SKM-1 treated with dmso at 0.1 percent for 144 hours (cell line): ENCODE data around the gene KCNN3.
A peak's percentile ranks its signal among the peaks of the same experiment; 100 is the strongest.

ENCODE experiments used
- DNase-seq: peaks from one replicate; lab custom pipeline; 2025; ENCODE audit not compliant: unreplicated experiment; lab: John Stamatoyannopoulos, UW

The KCNN3 gene

DNA sequence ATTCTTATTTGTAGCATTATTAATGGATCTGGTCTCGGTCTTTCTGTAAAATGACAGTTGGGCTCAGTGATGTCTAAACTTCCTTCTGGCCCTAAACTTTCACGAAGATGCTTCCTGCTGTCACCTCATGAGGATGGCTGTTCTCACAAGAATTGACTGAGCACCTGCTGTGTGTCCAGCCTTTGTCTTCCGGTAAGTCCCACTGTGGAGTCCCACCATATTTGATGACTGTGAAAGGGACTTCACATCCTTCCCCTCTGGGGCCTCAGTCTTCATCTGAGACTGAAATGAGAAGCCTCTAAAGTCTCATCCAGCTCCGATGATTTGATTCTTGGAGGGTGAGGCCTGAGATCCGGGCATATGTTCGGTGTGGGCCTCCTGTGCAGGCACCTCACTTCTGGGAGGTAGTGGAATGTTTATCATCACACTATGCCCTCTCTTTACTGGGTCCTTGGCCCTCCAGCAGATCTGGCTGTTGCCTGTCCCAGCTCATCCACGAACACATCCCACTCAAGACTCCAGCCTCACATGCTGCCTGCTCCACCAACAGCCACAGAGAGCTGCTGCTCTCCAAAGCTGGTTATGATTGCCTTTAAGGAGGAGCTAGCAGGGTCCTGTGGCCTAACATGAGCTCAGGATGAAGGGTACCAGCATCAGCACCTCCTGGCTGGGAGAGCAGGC is 95.8 kb downstream of the KCNN3 start:
- no peak for DNase-seq

DNA sequence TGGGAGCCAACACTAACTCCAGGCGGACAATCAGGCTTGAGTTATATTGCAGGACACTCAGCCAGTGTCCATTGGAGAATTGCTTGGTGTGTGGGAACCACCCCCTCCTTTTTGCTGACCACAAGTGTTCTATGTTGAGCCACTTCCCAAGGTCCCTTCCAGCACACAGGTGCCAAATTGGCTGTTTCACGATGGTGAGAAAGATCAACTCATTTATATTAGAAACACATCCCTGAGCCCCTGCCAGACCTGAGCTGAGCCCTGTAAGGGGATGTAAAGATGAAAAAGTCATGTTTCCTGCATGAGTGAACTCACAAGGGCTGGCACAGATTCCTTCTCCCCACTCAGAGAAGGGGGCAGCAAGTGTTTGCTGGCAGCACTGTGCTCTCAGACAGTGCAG is 96.5 kb downstream of the KCNN3 start:
- DNase-seq: no peak

GRCh38 chr1:154772606-154773506 is 97.2 kb downstream of the KCNN3 start:
- DNase-seq: no peak

DNA sequence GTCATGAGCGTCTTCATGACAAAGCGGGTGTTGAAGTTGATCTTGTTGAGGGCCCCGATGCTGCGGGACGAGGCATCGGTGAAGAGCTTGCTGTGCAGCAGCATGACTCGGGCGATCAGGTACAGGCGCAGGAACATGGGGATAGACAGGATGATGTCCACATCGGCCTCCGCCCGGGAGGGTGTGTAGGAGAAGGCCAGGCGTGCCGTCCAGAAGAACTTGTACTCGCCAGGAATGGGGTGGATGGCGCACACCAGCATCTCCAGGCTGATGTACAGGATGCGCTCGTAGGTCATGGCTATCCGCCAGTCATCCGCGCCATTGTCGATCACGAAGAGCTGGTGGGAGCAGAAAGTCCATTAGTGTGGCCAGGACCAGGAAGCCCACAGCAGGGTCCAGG is 98.0 kb downstream of the KCNN3 start:
- no peak for DNase-seq

- DNase-seq: no peak
Observed at GRCh38 chr1:154770897-154771594, 99.0 kb downstream of the KCNN3 start.

GRCh38 chr1:154769193-154769895 is 100.7 kb downstream of the KCNN3 start:
- no peak for DNase-seq

DNA sequence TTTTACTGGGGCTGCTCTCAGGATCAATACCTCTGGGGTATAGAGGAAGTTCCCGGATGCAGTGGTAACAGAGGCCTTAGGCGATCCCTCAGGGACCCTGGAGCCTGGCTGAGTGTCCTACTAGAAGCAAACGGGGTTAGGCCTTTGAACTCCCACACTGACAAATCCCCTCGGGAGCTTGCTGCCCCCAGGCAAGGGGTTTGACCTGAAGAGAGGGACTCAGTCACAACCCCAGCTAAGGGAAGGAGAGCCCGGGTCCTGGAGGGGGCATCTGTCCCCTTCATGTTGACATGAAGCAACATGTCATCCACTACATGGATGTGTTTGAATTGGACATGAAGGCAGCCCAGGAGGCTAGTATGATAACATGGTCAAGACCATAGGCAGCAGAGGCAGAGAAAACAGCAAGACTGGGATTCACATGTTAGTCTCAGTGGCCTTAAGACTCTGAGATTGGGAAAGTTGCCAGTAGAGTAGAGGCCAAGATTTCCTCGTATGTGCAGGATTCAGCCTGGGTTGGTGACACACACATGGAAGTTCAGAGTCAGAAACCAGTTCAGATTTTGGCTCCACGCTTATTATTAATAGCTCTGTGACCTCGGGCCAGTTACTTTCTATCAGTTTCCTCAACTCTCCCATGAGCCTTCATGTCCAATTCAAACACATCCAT is 101.5 kb downstream of the KCNN3 start:
- DNase-seq: no peak

GRCh38 chr1:154767315-154768240 is 102.5 kb downstream of the KCNN3 start:
- DNase-seq: no peak

DNA sequence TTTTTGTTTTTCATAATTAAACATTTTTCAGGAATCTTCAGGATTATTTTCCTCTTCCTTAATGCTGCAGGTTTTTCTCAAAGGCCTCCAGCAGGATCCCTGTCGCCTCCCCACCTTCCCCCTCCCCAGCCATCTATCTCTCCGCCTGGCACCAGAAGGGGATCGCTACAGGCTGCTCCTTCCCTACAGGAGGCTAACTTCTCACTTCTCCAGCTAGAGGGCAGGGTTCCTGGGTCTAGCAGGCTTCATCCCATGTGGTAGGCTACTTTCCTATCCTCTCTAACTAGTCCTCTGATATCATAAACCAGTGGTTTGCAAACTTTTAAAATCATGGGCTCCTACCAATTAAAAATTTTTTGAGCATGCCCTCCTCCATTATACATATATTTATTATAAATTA is 104.1 kb downstream of the KCNN3 start:
- DNase-seq: peak; percentile 75

GRCh38 chr1:154764773-154765172 is 105.3 kb downstream of the KCNN3 start:
- DNase-seq: no peak

DNA sequence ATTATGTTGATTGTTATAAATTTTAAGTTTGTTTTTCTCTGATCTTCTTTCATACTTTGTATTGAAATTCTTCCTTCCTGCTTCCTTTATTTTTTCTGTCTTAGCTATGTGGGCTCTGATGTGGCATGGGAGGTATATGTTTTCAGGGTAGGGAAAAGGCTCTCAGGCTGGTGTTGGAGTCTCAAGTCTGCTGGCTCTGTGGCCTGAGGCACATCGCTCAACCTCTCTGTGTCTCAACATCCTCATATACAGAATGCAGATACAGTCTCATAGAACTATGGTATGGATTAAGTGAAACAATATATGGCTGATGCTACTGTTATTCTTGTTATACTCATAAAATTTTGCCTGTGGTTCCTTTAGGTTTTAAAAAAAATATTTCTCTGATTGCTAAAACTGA is 105.9 kb downstream of the KCNN3 start:
- DNase-seq: no peak

DNA sequence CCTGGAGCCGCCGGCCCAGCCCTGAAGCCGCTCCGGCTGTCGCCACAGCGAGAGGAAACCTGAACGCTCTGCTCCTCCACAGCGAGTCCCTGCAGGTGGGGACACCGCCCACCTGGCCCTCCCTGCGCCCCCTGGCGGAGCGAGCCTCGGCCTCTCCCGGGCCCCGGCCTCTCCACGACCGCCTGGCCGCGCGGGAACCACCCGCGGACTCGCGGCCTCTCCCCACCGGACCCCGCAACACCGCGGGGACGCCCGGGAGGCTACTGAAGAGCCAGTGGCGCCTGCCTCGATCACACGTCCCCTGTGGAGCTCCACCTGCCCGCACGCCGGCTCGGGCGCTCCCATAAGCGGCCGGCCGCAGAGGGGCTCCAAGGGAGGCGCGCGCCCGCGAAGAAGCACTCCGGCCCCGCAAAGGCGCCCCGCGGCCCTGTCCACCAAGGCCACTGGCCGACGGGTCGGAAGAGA is 109.6 kb downstream of the KCNN3 start:
- peak; percentile 9 for DNase-seq

- DNase-seq: no peak
Observed at GRCh38 chr1:154759793-154760192, 110.3 kb downstream of the KCNN3 start.

GRCh38 chr1:154759196-154759595 is 110.9 kb downstream of the KCNN3 start:
- DNase-seq: no peak

- no peak for DNase-seq
Observed at GRCh38 chr1:154758346-154758745, 111.7 kb downstream of the KCNN3 start.

DNA sequence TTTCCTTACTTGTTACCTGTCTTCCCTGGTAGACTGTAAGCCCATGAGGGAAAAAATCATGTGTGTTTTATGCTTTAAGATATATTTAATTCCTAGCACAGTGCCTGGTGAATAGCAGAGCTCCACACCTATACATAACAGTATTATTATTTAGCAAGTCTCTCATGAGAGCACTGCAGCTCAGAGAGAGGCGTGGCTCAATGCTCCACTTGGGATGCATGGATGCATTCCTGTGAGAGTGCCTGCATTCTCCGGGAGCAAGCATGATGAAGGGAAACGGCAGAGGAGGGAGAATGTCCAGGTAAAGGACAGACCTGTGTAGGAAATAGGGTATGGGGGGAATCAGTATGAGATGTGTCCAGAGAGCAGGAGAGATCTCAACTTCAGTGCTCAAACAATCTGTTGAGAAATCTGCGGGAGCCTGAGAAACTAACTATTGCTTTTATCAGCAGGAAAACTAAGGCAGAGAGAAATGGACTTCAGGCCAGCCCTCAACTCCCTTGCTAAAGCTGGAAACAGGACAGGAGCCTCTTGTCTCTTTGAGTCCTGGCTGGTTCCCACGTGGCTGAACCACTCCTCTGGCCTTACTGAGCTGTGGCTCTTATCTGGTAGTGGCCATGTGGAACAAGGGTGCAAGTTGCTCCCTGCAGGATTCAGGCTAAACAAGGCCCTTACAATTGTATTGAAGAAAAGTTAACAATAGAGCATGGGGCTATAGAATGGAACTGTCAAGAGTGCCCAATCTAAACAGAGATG is 113.1 kb downstream of the KCNN3 start:
- no peak for DNase-seq

GRCh38 chr1:154755858-154756730 is 114.0 kb downstream of the KCNN3 start:
- no peak for DNase-seq

- no peak for DNase-seq
Observed at GRCh38 chr1:154753426-154753825, 116.7 kb downstream of the KCNN3 start.
